Right cardiac atrium (tissue), 5 donors: ENCODE results near the gene STRIP2. TPM values are rescaled to one million over a fixed set of nuclear protein-coding genes. Genes with fewer than 3 reads are reported as not detected.

Experiments
- ATAC-seq, 2 donors: fragments of 200-7000 bp; cut with Tn5 transposase; one replicate each; pipeline versions ENCODE4 v1.8.0 to v1.9.1; 2020; ENCODE audit warnings: moderate library complexity in 2 of 2, mild to moderate bottlenecking in 1 of 2
- DNase-seq, 3 donors: peaks; one replicate each; pipeline ENCODE4 v3.0.0-alpha.2; 2020
- H3K27ac ChIP-seq: one replicate; pipeline ENCODE4 v1.5.1; 2013; ENCODE audit warnings: mild to moderate bottlenecking, low read length, control low read depth, moderate library complexity
- H3K27me3 ChIP-seq: one replicate; pipeline ENCODE4 v1.6.1; 2013; ENCODE audit not compliant: control insufficient read depth, insufficient read depth
- H3K4me1 ChIP-seq: one replicate; pipeline ENCODE4 v1.6.1; 2013; ENCODE audit warnings: low read length; ENCODE audit not compliant: control insufficient read depth, insufficient read depth
- H3K4me3 ChIP-seq: one replicate; pipeline ENCODE4 v1.5.1; 2013; ENCODE audit warnings: low read length, control low read depth
- H3K9me3 ChIP-seq: one replicate; pipeline ENCODE4 v1.6.1; 2013; ENCODE audit warnings: low read length; ENCODE audit not compliant: control insufficient read depth
- WGBS: extraction: QIAGEN DNeasy Blood & Tissue Kit; methylation state at CpG from one replicate; pipeline ENCODE4 v1.1.7; 2013; 5-methylcytosine and 5-hydroxymethylcytosine counted together
- intact Hi-C, 4 donors: fragments of 100-400 bp; cut with DNase I; formaldehyde crosslinking; loops; one replicate each; pipeline versions ENCODE4 v1.11.0 to v1.14.0; 2022 to 2023
- polyA plus RNA-seq: library from polyadenylated mRNA; stranded (reverse); fragments of 200-250 nt; gene quantifications from one replicate; pipeline ENCODE4 v1.2.3, GENCODE V29; 2013
- total RNA-seq, 4 donors: library from RNA; stranded (reverse); fragmentation: NEBNext Ultra II Directional; extraction: Animal tissue kit (Norgen Biotek cat#: 25700); gene quantifications; one replicate each; pipeline ENCODE4 v1.2.1, GENCODE V29; 2021
- donor health status: healthy with polysubstance abuse.
- donor health status: DM: no; HTN: yes; CAD: no.
- donor health status: DM: no; HTN: no; CAD: no.
- donor health status: DM: no; HTN: yes; CAD: no; lungs with severe emphysema.
- donor health status: DM: yes; HTN: yes; CAD: no.

The STRIP2 gene
- total and polyA plus RNA-seq, 5 donors = 7.1 to 16.7 (median 13.2) TPM

- H3K9me3 ChIP-seq = no peaks in the 10 kb centered on the region
- WGBS = 90% methylated on average over 10 of the region's 10 CpGs
- H3K27me3 ChIP-seq = no peaks in the 10 kb centered on the region
- DNase-seq = no peak
- intact Hi-C loops = no loop called here
- no peak overlapping the region for H3K27ac ChIP-seq
- H3K4me3 ChIP-seq = no peak overlapping the region
- no peak for ATAC-seq
- no peaks in the 10 kb centered on the region for H3K4me1 ChIP-seq
Observed at GRCh38 chr7:129456421-129456820, 22.2 kb downstream of the STRIP2 start.

GRCh38 chr7:129457101-129457500, 22.9 kb downstream of the STRIP2 start:
- 77% methylated on average over 3 of the region's 3 CpGs for WGBS
- Histone ChIP-seq H3K4me3 (no peak overlapping the region), H3K27me3 (no peaks in the 10 kb centered on the region), H3K4me1 (no peaks in the 10 kb centered on the region), H3K27ac (no peak overlapping the region), H3K9me3 (no peaks in the 10 kb centered on the region)
- ATAC-seq (no peak), DNase-seq (no peak)
- intact Hi-C loops = no loop called here

- Histone ChIP-seq H3K9me3 (no peaks in the 10 kb centered on the region), H3K4me3 (no peak overlapping the region), H3K27me3 (no peaks in the 10 kb centered on the region), H3K27ac (no peak overlapping the region), H3K4me1 (no peaks in the 10 kb centered on the region)
- WGBS = 93% methylated on average over 5 of the region's 5 CpGs
- DNase-seq (no peak), ATAC-seq (no peak)
- intact Hi-C loops = no loop called here
Observed at GRCh38 chr7:129458171-129458570, 23.9 kb downstream of the STRIP2 start.

- Histone ChIP-seq H3K9me3 (no peaks in the 10 kb centered on the region), H3K27me3 (no peaks in the 10 kb centered on the region), H3K27ac (no peak overlapping the region), H3K4me1 (no peaks in the 10 kb centered on the region), H3K4me3 (no peak overlapping the region)
- 97% methylated on average over 2 of the region's 2 CpGs for WGBS
- intact Hi-C loops = loop anchor here in 2 of 4 donors (10.0 kb wide), 1 partner anchor 247 kb away; no protein-coding TSS in a partner anchor
- no peak for DNase-seq
- no peak for ATAC-seq
Observed at GRCh38 chr7:129461809-129462208, 27.6 kb downstream of the STRIP2 start.

- Histone ChIP-seq H3K27ac (no peak overlapping the region), H3K9me3 (no peaks in the 10 kb centered on the region), H3K4me1 (no peaks in the 10 kb centered on the region), H3K27me3 (no peaks in the 10 kb centered on the region), H3K4me3 (no peak overlapping the region)
- ATAC-seq (no peak), DNase-seq (no peak)
- 72% methylated on average over 1 of the region's 1 CpG for WGBS
- intact Hi-C loops = loop anchor here in 2 of 4 donors (10.0 kb wide), 1 partner anchor 248 kb away; no protein-coding TSS in a partner anchor
Observed at GRCh38 chr7:129462420-129462819, 28.2 kb downstream of the STRIP2 start.

GRCh38 chr7:129464194-129464593, 30.0 kb downstream of the STRIP2 start:
- 73% methylated on average over 4 of the region's 4 CpGs for whole genome bisulfite sequencing

GRCh38 chr7:129465080-129465479, 30.8 kb downstream of the STRIP2 start:
- Histone ChIP-seq H3K27ac (no peak overlapping the region), H3K4me1 (no peaks in the 10 kb centered on the region), H3K27me3 (no peaks in the 10 kb centered on the region), H3K4me3 (no peak overlapping the region), H3K9me3 (no peaks in the 10 kb centered on the region)
- intact Hi-C loops = loop anchor here in 3 of 4 donors (5.0 to 10.0 kb wide), 2 partner anchors 98 to 250 kb away; no protein-coding TSS in a partner anchor
- WGBS = 65% methylated on average over 2 of the region's 2 CpGs
- ATAC-seq = no peak
- no peak for DNase-seq

More at GRCh38 chr7:129464194-129464593, 30.0 kb downstream of the STRIP2 start:
- Histone ChIP-seq H3K4me3 (no peak overlapping the region), H3K27me3 (no peaks in the 10 kb centered on the region), H3K27ac (no peak overlapping the region), H3K4me1 (no peaks in the 10 kb centered on the region), H3K9me3 (no peaks in the 10 kb centered on the region)
- ATAC-seq (no peak), DNase-seq (no peak)
- intact Hi-C loops = loop anchor here in 2 of 4 donors (10.0 kb wide), 1 partner anchor 249 kb away; no protein-coding TSS in a partner anchor

GRCh38 chr7:129466796-129467195, 32.6 kb downstream of the STRIP2 start:
- H3K27ac ChIP-seq = no peak overlapping the region
- no peak for ATAC-seq

GRCh38 chr7:129468087-129468486, 33.9 kb downstream of the STRIP2 start:
- Histone ChIP-seq H3K27ac (no peak overlapping the region), H3K4me3 (no peak overlapping the region), H3K27me3 (no peaks in the 10 kb centered on the region), H3K9me3 (no peaks in the 10 kb centered on the region), H3K4me1 (no peaks in the 10 kb centered on the region)
- intact Hi-C loops = loop anchor here in 3 of 4 donors (5.0 to 10.0 kb wide), 2 partner anchors 101 to 253 kb away; no protein-coding TSS in a partner anchor
- ATAC-seq = no peak
- 60% methylated on average over 1 of the region's 1 CpG for WGBS
- no peak for DNase-seq

More at GRCh38 chr7:129466796-129467195, 32.6 kb downstream of the STRIP2 start:
- intact Hi-C loops = loop anchor here in 3 of 4 donors (5.0 to 10.0 kb wide), 2 partner anchors 99 to 252 kb away; no protein-coding TSS in a partner anchor
- Histone ChIP-seq H3K4me1 (no peaks in the 10 kb centered on the region), H3K9me3 (no peaks in the 10 kb centered on the region), H3K27me3 (no peaks in the 10 kb centered on the region), H3K4me3 (no peak overlapping the region)
- no peak for DNase-seq
- 54% methylated on average over 3 of the region's 3 CpGs for WGBS

GRCh38 chr7:129468547-129468946, 34.3 kb downstream of the STRIP2 start:
- H3K4me1 ChIP-seq = no peaks in the 10 kb centered on the region
- H3K27me3 ChIP-seq = no peaks in the 10 kb centered on the region
- ATAC-seq = peak in 1 of 2 donors; percentile 34
- H3K27ac ChIP-seq = no peak overlapping the region
- H3K9me3 ChIP-seq = no peaks in the 10 kb centered on the region
- intact Hi-C loops = loop anchor here in 3 of 4 donors (5.0 to 10.0 kb wide), 2 partner anchors 101 to 254 kb away; no protein-coding TSS in a partner anchor
- no peak for DNase-seq
- WGBS = 63% methylated on average over 4 of the region's 4 CpGs
- no peak overlapping the region for H3K4me3 ChIP-seq

GRCh38 chr7:129469930-129470329, 35.7 kb downstream of the STRIP2 start:
- DNase-seq = no peak
- Histone ChIP-seq H3K27me3 (no peaks in the 10 kb centered on the region), H3K4me3 (no peak overlapping the region), H3K9me3 (no peaks in the 10 kb centered on the region), H3K4me1 (no peaks in the 10 kb centered on the region), H3K27ac (no peak overlapping the region)
- intact Hi-C loops = loop anchor here (5.0 to 10.0 kb wide), 3 partner anchors 103 to 258 kb away; no protein-coding TSS in a partner anchor
- no peak for ATAC-seq
